K562 (cell line): ENCODE results near the gene ATAD2B. TPM values are rescaled to one million over a fixed set of nuclear protein-coding genes. Genes with fewer than 3 reads are reported as not detected.

ENCODE experiments used
- ATAC-seq: fragments of 200-7000 bp; cut with Tn5 transposase; 3 replicates; pipeline ENCODE4 v1.9.1; 2020; ENCODE audit warnings: moderate library complexity
- BruUV-seq: library from RNA; stranded (reverse); fragments of 400-500 nt; replicated peaks from 2 replicates; lab custom pipeline; 2021; lab: Mats Ljungman, UMichigan
- CTCF ChIA-PET: fragments of 300-600 bp; formaldehyde crosslinking; extraction: SDS; loops from one replicate; lab custom pipeline; 2021; ENCODE audit warnings: low intra/inter-chr PET ratio; lab: Yijun Ruan, JAX
- POLR2A ChIA-PET: fragments of 300-600, 350-650 bp; sonication (Branson Sonifier 250); formaldehyde crosslinking; extraction: SDS; loops from one replicate; lab custom pipeline; 2021; ENCODE audit warnings: antibody characterized with exemption, inconsistent platforms; lab: Yijun Ruan, JAX
- DNase-seq, 4 experiments: peaks; one replicate each; pipeline versions ENCODE4 v3.0.0 to v3.0.0-alpha.2; 2011 to 2018; ENCODE audit warnings: low spot score in 3 of 4, mixed read lengths in 3 of 4; ENCODE audit errors: extremely low read depth in 1 of 4
- FAIRE-seq: peaks from 2 replicates; lab custom pipeline; 2011; peaks lifted over from hg19 to GRCh38; lab: Jason Lieb, UNC
- H2AFZ ChIP-seq: 2 replicates; pipeline ENCODE4 v1.6.0; 2011; ENCODE audit warnings: low read depth, low read length, control low read depth, inconsistent platforms
- H3K27ac ChIP-seq: fragments of 200-600 bp; 3 replicates; pipeline ENCODE4 v1.8.0; 2011; ENCODE audit warnings: low read depth, mild to moderate bottlenecking, control low read depth, inconsistent platforms, low read length, moderate library complexity, mixed read lengths; ENCODE audit errors: extremely low read depth
- H3K27me3 ChIP-seq, 2 experiments: fragments of 300-600 bp in 1 of 2; 2 replicates in 1 of 2; 3 replicates in 1 of 2; pipeline versions ENCODE4 v1.6.0 to v1.8.0; 2011; ENCODE audit warnings: inconsistent platforms in 2 of 2, low read length in 2 of 2, mild to moderate bottlenecking in 1 of 2, mixed read lengths in 1 of 2, moderate library complexity in 1 of 2; ENCODE audit not compliant: control insufficient read depth in 2 of 2, insufficient read depth in 2 of 2
- H3K36me3 ChIP-seq: fragments of 300-600 bp; 3 replicates; pipeline ENCODE4 v1.8.0; 2011; ENCODE audit warnings: mild to moderate bottlenecking, low read length, inconsistent platforms; ENCODE audit not compliant: control insufficient read depth, insufficient read depth
- H3K4me1 ChIP-seq, 2 experiments: fragments of 200-600 bp in 1 of 2; replicated peaks in 1 of 2; 2 replicates in 1 of 2; 3 replicates in 1 of 2; pipeline versions ENCODE4 v1.5.1 to v1.8.0; 2011; ENCODE audit warnings: inconsistent platforms in 2 of 2, low read length in 2 of 2, mild to moderate bottlenecking in 1 of 2, mixed read lengths in 1 of 2, moderate library complexity in 1 of 2; ENCODE audit not compliant: control insufficient read depth in 2 of 2, insufficient read depth in 2 of 2
- H3K4me2 ChIP-seq: 2 replicates; pipeline ENCODE4 v1.6.1; 2011; ENCODE audit warnings: low read length, control low read depth, inconsistent platforms, mixed read lengths; ENCODE audit not compliant: insufficient read depth
- H3K4me3 ChIP-seq: fragments of 200-600 bp; sonication (generic), shearing (Covaris generic); 2 replicates; pipeline ENCODE4 v1.5.1; 2016; ENCODE audit warnings: control low read depth, inconsistent platforms
- H3K79me2 ChIP-seq: fragments of 200-600 bp; 3 replicates; pipeline ENCODE4 v1.8.0; 2011; ENCODE audit warnings: low read length, inconsistent platforms; ENCODE audit not compliant: control insufficient read depth, insufficient read depth
- H3K9ac ChIP-seq, 2 experiments: 2 replicates each; pipeline versions ENCODE4 v1.6.0 to v1.6.1; 2011; ENCODE audit warnings: low read depth in 2 of 2, low read length in 2 of 2, control low read depth in 1 of 2, inconsistent platforms in 1 of 2, mild to moderate bottlenecking in 1 of 2, mixed read lengths in 1 of 2; ENCODE audit not compliant: insufficient read depth in 1 of 2
- H3K9me1 ChIP-seq: one replicate; pipeline ENCODE4 v1.6.0; 2011; ENCODE audit warnings: inconsistent platforms, mild to moderate bottlenecking, low read length, moderate library complexity; ENCODE audit not compliant: control insufficient read depth, insufficient read depth
- H3K9me3 ChIP-seq: replicated peaks from 2 replicates; pipeline ENCODE4 v1.5.1; 2011; ENCODE audit warnings: low read depth, low read length, inconsistent platforms; ENCODE audit not compliant: control insufficient read depth, insufficient read depth
- H4K20me1 ChIP-seq: replicated peaks from 2 replicates; pipeline ENCODE4 v1.6.1; 2011; ENCODE audit warnings: low read length, inconsistent platforms, mixed read lengths; ENCODE audit not compliant: control insufficient read depth, insufficient read depth
- ELF2 ChIP-seq: fragments of 250-450 bp; sonication (Bioruptor Pico); IDR thresholded peaks from 2 replicates; pipeline ENCODE4 v1.5.0; 2021; ENCODE audit warnings: mild to moderate bottlenecking
- KLF6 ChIP-seq: fragments of 250-450 bp; sonication (Bioruptor Pico); IDR thresholded peaks from 2 replicates; pipeline ENCODE4 v1.4.0; 2020; ENCODE audit warnings: mild to moderate bottlenecking, moderate library complexity, borderline replicate concordance
- TGIF2 ChIP-seq: sonication (generic); formaldehyde crosslinking; IDR thresholded peaks from 2 replicates; pipeline ENCODE4 v1.8.1; 2022; ENCODE audit warnings: mild to moderate bottlenecking, missing genetic modification reagents, moderate library complexity
- ZBED1 ChIP-seq: IDR thresholded peaks from 2 replicates; pipeline ENCODE4 v1.6.1; 2014
- ZNF140 ChIP-seq: fragments of 250-450 bp; sonication (Bioruptor Pico); IDR thresholded peaks from 2 replicates; pipeline ENCODE4 v1.8.0; 2021; ENCODE audit warnings: moderate library complexity, mild to moderate bottlenecking, inconsistent platforms
- ZNF274 ChIP-seq: IDR thresholded peaks from 2 replicates; pipeline ENCODE4 v1.6.1; 2011; ENCODE audit warnings: low read depth, mild to moderate bottlenecking, low read length, moderate library complexity, borderline replicate concordance
- WGBS: fragments of 100-300 bp; shearing (Covaris generic); methylation state at CpG from one replicate; pipeline ENCODE4 v1.1.6; 2016; ENCODE audit warnings: low coverage, mixed read lengths; ENCODE audit not compliant: insufficient coverage; ENCODE audit errors: missing lambda C conversion rate; 5-methylcytosine and 5-hydroxymethylcytosine counted together
- in situ Hi-C: fragments of 300-500 bp; cut with MboI; formaldehyde crosslinking; loops from 4 replicates; pipeline ENCODE4 v1.15.0; 2018; ENCODE audit warnings: inconsistent platforms, mixed read lengths
- intact Hi-C: fragments of 100-400 bp; cut with micrococcal nuclease; formaldehyde crosslinking; loops from 2 replicates; pipeline ENCODE4 v1.14.2; 2022
- polyA plus RNA-seq, 8 experiments: library from polyadenylated mRNA; depleted of rRNA in 4 of 8; stranded (reverse) in 5 of 8; unstranded in 3 of 8; fragments of >200 nt; fragmentation: Nextera tagmentation in 2 of 8; fragmentation: Illumina TruSeq in 1 of 8; extraction: Ambion mirVana in 2 of 8; extraction: Trizol in 1 of 8; gene quantifications; 2 replicates each; pipeline versions ENCODE4 v1.2.1 to v1.2.3, GENCODE V29; 2011 to 2014; ENCODE audit warnings: inconsistent platforms in 1 of 8, missing spikeins in 1 of 8
- total RNA-seq, 7 experiments: library from RNA; depleted of rRNA in 6 of 7; stranded (reverse); fragments of >200 nt in 6 of 7; fragmentation: Illumina TruSeq in 2 of 7; extraction: Trizol in 2 of 7; gene quantifications; 2 replicates each; pipeline versions ENCODE4 v1.2.1 to v1.2.3, GENCODE V29; 2011 to 2021; ENCODE audit warnings: low replicate concordance in 1 of 7
- TF ChIP-seq, protein P1 (sequence below): fragments of 250-450 bp; sonication (Bioruptor Pico); IDR thresholded peaks from 2 replicates; pipeline ENCODE4 v1.4.0; 2020; ENCODE audit warnings: borderline replicate concordance

ATAD2B gene
- total and polyA plus RNA-seq, 9 of the 15 experiments (the other 6 are each of a cell fraction or from before 2014, with no cell fraction given), result 3.2 to 21.6 (median 11.4) TPM

DNA sequence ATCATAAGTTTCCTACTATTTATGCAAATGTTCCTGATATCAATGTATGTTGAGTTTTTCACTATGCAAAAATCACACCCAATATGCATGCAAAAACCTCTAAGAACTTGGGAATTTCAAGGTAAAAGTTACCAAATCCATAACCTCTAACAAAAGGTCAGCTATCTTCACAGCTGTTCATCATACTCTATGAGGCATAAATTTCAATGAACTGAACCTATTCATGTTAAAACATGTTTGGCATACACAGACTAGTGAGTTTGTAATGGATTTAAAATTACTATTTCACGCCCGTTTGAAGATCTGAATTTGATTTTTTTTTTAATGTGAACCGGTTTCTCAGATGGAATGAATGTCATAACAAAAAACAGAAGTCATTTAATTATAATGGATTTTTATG is 100.2 kb downstream of the ATAD2B start:
- in situ Hi-C loops, result no loop called here
- H3K36me3 ChIP-seq, result peaks cover 20% of the 10 kb centered on the region; the same call in 2 of the 3 replicates
- TF ChIP-seq ZNF140 (no peak), KLF6 (no peak), ZNF274 (no peak), ELF2 (CRISPR knock-in tag) (no peak), ZBED1 (no peak), TGIF2 (CRISPR knock-in tag) (no peak)
- TF ChIP-seq, protein P1, sequence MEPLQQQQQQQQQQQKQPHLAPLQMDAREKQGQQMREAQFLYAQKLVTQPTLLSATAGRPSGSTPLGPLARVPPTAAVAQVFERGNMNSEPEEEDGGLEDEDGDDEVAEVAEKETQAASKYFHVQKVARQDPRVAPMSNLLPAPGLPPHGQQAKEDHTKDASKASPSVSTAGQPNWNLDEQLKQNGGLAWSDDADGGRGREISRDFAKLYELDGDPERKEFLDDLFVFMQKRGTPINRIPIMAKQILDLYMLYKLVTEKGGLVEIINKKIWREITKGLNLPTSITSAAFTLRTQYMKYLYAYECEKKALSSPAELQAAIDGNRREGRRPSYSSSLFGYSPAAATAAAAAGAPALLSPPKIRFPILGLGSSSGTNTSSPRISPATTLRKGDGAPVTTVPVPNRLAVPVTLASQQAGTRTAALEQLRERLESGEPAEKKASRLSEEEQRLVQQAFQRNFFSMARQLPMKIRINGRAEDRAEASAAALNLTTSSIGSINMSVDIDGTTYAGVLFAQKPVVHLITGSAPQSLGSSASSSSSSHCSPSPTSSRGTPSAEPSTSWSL (CRISPR knock-in tag), result no peak
- TF ChIP-seq, all 486 proteins: peak for 0
- no peaks in the 10 kb centered on the region for H4K20me1 ChIP-seq
- ChIA-PET CTCF (interaction anchor here (0.6 to 0.9 kb wide), 2 partner anchors 337 to 1866 kb away, joined by 3 read pairs; no protein-coding TSS in a partner anchor), POLR2A (interaction anchor here (0.6 kb wide), 1 partner anchor 383 kb away, joined by 3 read pairs; no protein-coding TSS in a partner anchor)
- WGBS, result 91% methylated on average over 3 of the region's 3 CpGs
- H3K27ac ChIP-seq, result no peak overlapping the region
- H3K9me1 ChIP-seq, result no peaks in the 10 kb centered on the region
- H3K4me1 ChIP-seq, result no peaks in the 10 kb centered on the region
- H3K4me2 ChIP-seq, result no peak overlapping the region
- no peak overlapping the region for H3K9ac ChIP-seq
- FAIRE-seq, result no peak
- no peak overlapping the region for H3K4me3 ChIP-seq
- BruUV-seq, result no TSS peak
- intact Hi-C loops, result loop anchor here (5.0 to 10.0 kb wide), 3 partner anchors 101 to 558 kb away; partner anchors contain the start of genes ATAD2B and MFSD2B
- no peak for DNase-seq
- H3K9me3 ChIP-seq, result no peaks in the 10 kb centered on the region
- no peaks in the 10 kb centered on the region for H3K27me3 ChIP-seq
- no peak for ATAC-seq
- H3K79me2 ChIP-seq, result no peaks in the 10 kb centered on the region
- no peak overlapping the region for H2AFZ ChIP-seq
